K562 (cell line): ENCODE measurements around the gene FAM149B1. TPM values are rescaled to one million over a fixed set of nuclear protein-coding genes. Genes with fewer than 3 reads are reported as not detected.

Experiments used
- FOXP4 ChIP-seq: sonication (generic); formaldehyde crosslinking; IDR thresholded peaks from 2 replicates; pipeline ENCODE4 v1.8.0; 2022; ENCODE audit warnings: mild to moderate bottlenecking, missing genetic modification reagents, borderline replicate concordance
- JUND ChIP-seq, 2 experiments: IDR thresholded peaks; 2 replicates in 1 of 2; 3 replicates in 1 of 2; pipeline ENCODE4 v1.6.1; 2011; ENCODE audit warnings: borderline replicate concordance in 2 of 2, low read depth in 2 of 2, low read length in 2 of 2, improper control_type of control experiment in 1 of 2, missing biosample characterization in 1 of 2, missing genetic modification characterization in 1 of 2, missing genetic modification reagents in 1 of 2
- LCOR ChIP-seq: sonication (generic); formaldehyde crosslinking; IDR thresholded peaks from 2 replicates; pipeline ENCODE4 v1.8.0; 2022; ENCODE audit warnings: mild to moderate bottlenecking, missing genetic modification reagents
- MAZ ChIP-seq, 2 experiments: fragments of 450-650 bp in 1 of 2; sonication (generic) in 1 of 2; formaldehyde crosslinking; IDR thresholded peaks in 1 of 2; conservative IDR thresholded peaks in 1 of 2; 2 replicates each; pipeline versions ENCODE4 v1.4.0 to v1.5.0; 2020; ENCODE audit warnings: mild to moderate bottlenecking in 1 of 2, missing genetic modification reagents in 1 of 2
- MEF2D ChIP-seq: conservative IDR thresholded peaks from 2 replicates; pipeline ENCODE4 v1.6.1; 2016; ENCODE audit warnings: low read depth, missing genetic modification characterization, missing compliant biosample characterization
- MNT ChIP-seq, 2 experiments: fragments of 450-650 bp; conservative IDR thresholded peaks; 2 replicates each; pipeline ENCODE4 v1.6.1; 2017; ENCODE audit warnings: mild to moderate bottlenecking in 2 of 2, moderate library complexity in 2 of 2
- NCOA1 ChIP-seq: fragments of 450-650 bp; IDR thresholded peaks from 2 replicates; pipeline ENCODE4 v1.6.1; 2016; ENCODE audit warnings: low read depth
- NONO ChIP-seq, 2 experiments: fragments of 200-400 bp in 1 of 2; fragments of 450-650 bp in 1 of 2; formaldehyde crosslinking in 1 of 2; IDR thresholded peaks; 2 replicates each; pipeline ENCODE4 v1.6.1; 2017; ENCODE audit warnings: low read depth in 2 of 2, mild to moderate bottlenecking in 2 of 2, moderate library complexity in 2 of 2, low read length in 1 of 2
- NR2C1 ChIP-seq, 2 experiments: fragments of 450-650 bp; IDR thresholded peaks; 2 replicates each; pipeline ENCODE4 v1.6.1; 2017; ENCODE audit warnings: mild to moderate bottlenecking in 2 of 2, antibody characterized with exemption in 1 of 2, inconsistent platforms in 1 of 2, missing compliant biosample characterization in 1 of 2, missing genetic modification characterization in 1 of 2
- PHB ChIP-seq: fragments of 250-450 bp; sonication (Bioruptor Pico); IDR thresholded peaks from 2 replicates; pipeline ENCODE4 v1.5.0; 2021
- RCOR1 ChIP-seq, 2 experiments: IDR thresholded peaks; 2 replicates each; pipeline ENCODE4 v1.6.1; 2012; ENCODE audit warnings: low read depth in 2 of 2, low read length in 2 of 2, borderline replicate concordance in 1 of 2, improper control_type of control experiment in 1 of 2
- SMARCC2 ChIP-seq: fragments of 450-650 bp; IDR thresholded peaks from 2 replicates; pipeline ENCODE4 v1.6.1; 2017; ENCODE audit warnings: antibody characterized with exemption, moderate library complexity, mild to moderate bottlenecking, low read depth
- TAF9B ChIP-seq: fragments of 450-650 bp; IDR thresholded peaks from 2 replicates; pipeline ENCODE4 v1.6.1; 2018; ENCODE audit warnings: mild to moderate bottlenecking; ENCODE audit not compliant: partially characterized antibody
- TAL1 ChIP-seq: fragments of 450-650 bp; IDR thresholded peaks from 2 replicates; pipeline ENCODE4 v1.6.1; 2016; ENCODE audit warnings: mild to moderate bottlenecking
- TBL1XR1 ChIP-seq, 2 experiments: IDR thresholded peaks; 2 replicates each; pipeline ENCODE4 v1.6.1; 2012; ENCODE audit warnings: improper control_type of control experiment in 2 of 2, low read length in 2 of 2, mild to moderate bottlenecking in 1 of 2
- TBP ChIP-seq: optimal IDR thresholded peaks from 2 replicates; pipeline ENCODE3; 2011; ENCODE audit warnings: low read depth, low read length, improper control_type of control experiment
- TCF3 ChIP-seq: sonication (generic); formaldehyde crosslinking; IDR thresholded peaks from 2 replicates; pipeline ENCODE4 v1.4.0; 2020; ENCODE audit warnings: mild to moderate bottlenecking, missing genetic modification reagents
- TCF7 ChIP-seq: sonication (generic); IDR thresholded peaks from 2 replicates; pipeline ENCODE4 v1.6.1; 2016; ENCODE audit warnings: antibody characterized with exemption, borderline replicate concordance
- ZEB2 ChIP-seq: fragments of 450-650 bp; IDR thresholded peaks from 2 replicates; pipeline ENCODE4 v1.6.1; 2016
- ZKSCAN8 ChIP-seq: fragments of 200-800 bp; sonication (Bioruptor generic); IDR thresholded peaks from 2 replicates; pipeline ENCODE4 v1.6.1; 2016; ENCODE audit warnings: missing genetic modification characterization, missing compliant biosample characterization
- ZNF740 ChIP-seq, 3 experiments: fragments of 200-800 bp in 1 of 3; sonication (Bioruptor generic) in 1 of 3; sonication (generic) in 1 of 3; formaldehyde crosslinking in 1 of 3; IDR thresholded peaks; 2 replicates each; pipeline versions ENCODE4 v1.6.1 to v1.8.0; 2016 to 2022; ENCODE audit warnings: mild to moderate bottlenecking in 2 of 3, missing compliant biosample characterization in 2 of 3, missing genetic modification characterization in 2 of 3, missing genetic modification reagents in 1 of 3
- polyA plus RNA-seq, 8 experiments: library from polyadenylated mRNA; depleted of rRNA in 4 of 8; stranded (reverse) in 5 of 8; unstranded in 3 of 8; fragments of >200 nt; fragmentation: Nextera tagmentation in 2 of 8; fragmentation: Illumina TruSeq in 1 of 8; extraction: Ambion mirVana in 2 of 8; extraction: Trizol in 1 of 8; gene quantifications; 2 replicates each; pipeline versions ENCODE4 v1.2.1 to v1.2.3, GENCODE V29; 2011 to 2014; ENCODE audit warnings: inconsistent platforms in 1 of 8, missing spikeins in 1 of 8
- total RNA-seq, 7 experiments: library from RNA; depleted of rRNA in 6 of 7; stranded (reverse); fragments of >200 nt in 6 of 7; fragmentation: Illumina TruSeq in 2 of 7; extraction: Trizol in 2 of 7; gene quantifications; 2 replicates each; pipeline versions ENCODE4 v1.2.1 to v1.2.3, GENCODE V29; 2011 to 2021; ENCODE audit warnings: low replicate concordance in 1 of 7

Gene FAM149B1
- total and polyA plus RNA-seq, 9 of the 15 experiments (the other 6 are each of a cell fraction or from before 2014, with no cell fraction given), result 4.2 to 18.5 (median 9.3) TPM

- TF ChIP-seq LCOR (CRISPR knock-in tag), result peak; percentile 84; the same call in 1 of the 2 replicates
- TF ChIP-seq NCOA1, result peak; percentile 75; the same call in 1 of the 2 replicates
- no peak for TF ChIP-seq PHB (CRISPR knock-in tag)
- TF ChIP-seq RCOR1 (IDR thresholded peaks at IDR 0.05; ENCODE audit: borderline replicate concordance in 1 of 2, low read depth in 2 of 2, low read length in 2 of 2), result peak; percentile 58 to 89; a peak in 2 of 4 replicates
- peak; percentile 63; the same call in 1 of the 2 replicates for TF ChIP-seq SMARCC2
- TF ChIP-seq NONO (IDR thresholded peaks at IDR 0.05; ENCODE audit: low read depth in 2 of 2, low read length in 1 of 2), result 0 out of 4 replicates have a peak, but pooled peaks of 1 of the 2 experiments have one; percentile 55
- 0 out of 2 replicates have a peak, but pooled peaks have one; percentile 42 for TF ChIP-seq ZKSCAN8 (CRISPR knock-in tag)
- peak; percentile 15 to 69; a peak in 2 of 4 replicates for TF ChIP-seq MNT (conservative IDR thresholded peaks at IDR 0.05)
- peak; percentile 75 for TF ChIP-seq TBP
- TF ChIP-seq ZNF740 (CRISPR knock-in tag; IDR thresholded peaks at IDR 0.05), result 0 out of 2 replicates have a peak, but pooled peaks have one; percentile 42
- TF ChIP-seq ZNF740 (tag; IDR thresholded peaks at IDR 0.05), result peak in 1 of 2 experiments; percentile 71; a peak in 1 of 4 replicates
- TF ChIP-seq NR2C1 (IDR thresholded peaks at IDR 0.05), result peak; percentile 53; the same call in 1 of the 2 replicates
- TF ChIP-seq NR2C1 (tag; IDR thresholded peaks at IDR 0.05), result peak; percentile 70
- no peak; the same call in 1 of the 2 replicates for TF ChIP-seq ZEB2
- peak; percentile 29; the same call in 1 of the 2 replicates for TF ChIP-seq TCF7
- TF ChIP-seq MAZ (CRISPR knock-in tag; conservative IDR thresholded peaks at IDR 0.05 in 1 of 2, IDR thresholded peaks at IDR 0.05 in 1 of 2), result peak in 1 of 2 experiments; percentile 34; a peak in 1 of 4 replicates
- TF ChIP-seq MEF2D (tag), result 0 out of 2 replicates have a peak, but pooled peaks have one; percentile 31
- peak; percentile 97 for TF ChIP-seq TAL1
- TF ChIP-seq TBL1XR1 (IDR thresholded peaks at IDR 0.05; ENCODE audit: low read length in 2 of 2), result peak; percentile 81 to 83; a peak in 3 of 4 replicates
- TF ChIP-seq FOXP4 (CRISPR knock-in tag), result no peak
- peak; percentile 67; the same call in 1 of the 2 replicates for TF ChIP-seq JUND (IDR thresholded peaks at IDR 0.05; ENCODE audit: borderline replicate concordance, low read depth, low read length)
- peak; percentile 51; the same call in 1 of the 3 replicates for TF ChIP-seq JUND (tag; IDR thresholded peaks at IDR 0.05; ENCODE audit: borderline replicate concordance, low read depth, low read length)
- TF ChIP-seq TAF9B, result peak; percentile 62
- peak; percentile 94 for TF ChIP-seq TCF3
Measured at GRCh38 chr10:73244866-73245477, 77.1 kb downstream of the FAM149B1 start (continued).
